Activated T-helper 2 cell treated with anti-CD3 and anti-CD28 coated beads, Interferon-gamma antibody, Interleukin-2, Interleukin-4, amounts not matched to agents 10 μg/mL and 5 μg/mL and 100 μg/mL, durations not matched to agents 14 hours and 24 hours and 36 hours (primary cell): ENCODE data around the gene PYCR2. TPM values are rescaled to one million over a fixed set of nuclear protein-coding genes. Genes with fewer than 3 reads are reported as not detected.
"Not testable (repeated sequence)": the region's sequence is repeated elsewhere in the genome, so short reads cannot be mapped to it uniquely, and the experiment has no call there.

Source experiments
- DNase-seq: peaks from one replicate; pipeline ENCODE4 v3.0.0; 2021; ENCODE audit warnings: low spot score
- H3K27ac Mint-ChIP-seq: one replicate; pipeline ENCODE4 v1.8.0; 2021; ENCODE audit warnings: mixed read lengths
- H3K27me3 Mint-ChIP-seq: one replicate; pipeline ENCODE4 v1.8.0; 2021; ENCODE audit warnings: low read depth, mixed read lengths
- H3K36me3 Mint-ChIP-seq: one replicate; pipeline ENCODE4 v1.8.0; 2021; ENCODE audit warnings: low read depth, mixed read lengths
- H3K4me1 Mint-ChIP-seq: one replicate; pipeline ENCODE4 v1.8.0; 2021; ENCODE audit warnings: low read depth, mixed read lengths
- H3K4me3 Mint-ChIP-seq: one replicate; pipeline ENCODE4 v1.8.0; 2021; ENCODE audit warnings: low read depth, mild to moderate bottlenecking, moderate library complexity, mixed read lengths
- H3K9me3 Mint-ChIP-seq: one replicate; pipeline ENCODE4 v1.8.0; 2021; ENCODE audit warnings: mixed read lengths
- intact Hi-C: fragments of 100-400 bp; cut with micrococcal nuclease; formaldehyde crosslinking; loops from one replicate; pipeline ENCODE4 v1.15.1; 2023
- total RNA-seq: library from RNA; stranded (reverse); gene quantifications from 2 replicates; pipeline ENCODE4 v1.2.3, GENCODE V29; 2022

PYCR2 gene
- total RNA-seq, 1 donor from 2014 or later, result 121 TPM

DNA sequence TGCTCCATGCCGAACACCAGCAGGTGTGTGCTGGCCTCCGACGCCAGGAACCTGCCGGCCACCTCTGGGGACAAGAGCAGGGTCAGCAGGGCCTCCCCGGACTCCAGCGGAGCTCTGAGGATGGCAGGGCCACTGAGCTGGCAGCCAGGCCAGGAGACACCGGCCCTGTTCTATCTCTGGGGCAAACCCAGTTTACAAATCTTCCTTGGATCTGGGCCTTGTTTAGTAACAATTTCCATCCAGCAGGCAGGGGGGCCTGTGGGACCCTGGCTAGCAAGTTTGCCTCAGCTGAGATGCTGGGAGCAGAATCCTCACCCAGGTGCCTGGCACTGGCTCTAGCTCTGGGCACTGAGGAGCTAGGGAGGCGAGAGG is 15.9 kb upstream of the PYCR2 start:
- H3K4me1 Mint-ChIP-seq, DNase-seq, H3K27ac Mint-ChIP-seq, H3K36me3 Mint-ChIP-seq, intact Hi-C loops, H3K27me3 Mint-ChIP-seq, H3K4me3 Mint-ChIP-seq, H3K9me3 Mint-ChIP-seq: not testable (repeated sequence)

DNA sequence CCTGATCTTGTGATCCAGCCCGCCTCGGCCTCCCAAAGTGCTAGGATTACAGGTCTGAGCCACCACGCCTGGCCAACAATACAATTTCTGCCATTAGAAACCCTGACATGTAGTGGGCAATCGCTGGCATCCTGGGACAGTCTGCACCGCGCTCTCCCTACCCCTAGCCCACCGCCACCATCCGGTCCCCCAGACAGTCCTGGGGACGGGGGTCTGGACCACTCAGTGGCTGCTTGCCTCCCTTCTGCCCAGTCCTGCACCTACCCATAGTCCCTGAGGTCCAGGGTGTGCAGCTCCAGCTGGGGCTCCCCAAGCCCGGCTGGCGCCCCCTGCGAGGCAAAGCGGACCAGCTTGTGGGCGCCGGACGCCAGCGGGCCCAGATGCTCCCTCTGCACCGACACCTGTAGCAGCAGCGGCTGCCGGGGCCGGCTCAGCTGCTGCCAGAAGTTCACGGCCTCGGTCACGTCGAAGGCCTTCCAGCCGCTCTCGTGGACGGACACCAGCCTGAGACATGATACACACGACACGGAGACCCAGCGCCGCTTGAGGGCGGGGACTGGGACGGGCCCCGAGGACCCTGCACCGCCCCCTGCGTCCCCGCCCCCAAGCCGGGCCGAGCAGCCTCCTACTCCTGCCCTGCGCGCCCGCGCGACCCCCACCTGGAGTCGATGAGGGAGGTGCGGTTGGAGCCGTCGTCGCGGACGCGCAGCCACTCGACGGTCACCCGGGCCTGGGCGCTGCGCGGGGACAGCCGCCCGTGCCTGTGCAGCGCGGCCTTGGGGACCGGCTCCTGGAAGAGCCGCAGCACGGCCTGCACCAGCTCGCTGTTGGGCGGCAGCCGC is 15.3 kb upstream of the PYCR2 start:
- intact Hi-C loops, H3K4me1 Mint-ChIP-seq, H3K9me3 Mint-ChIP-seq, DNase-seq, H3K36me3 Mint-ChIP-seq, H3K27me3 Mint-ChIP-seq, H3K4me3 Mint-ChIP-seq, H3K27ac Mint-ChIP-seq: not testable (repeated sequence)

GRCh38 chr1:225937048-225937968 is 13.3 kb upstream of the PYCR2 start:
- no peak overlapping the region for H3K4me3 Mint-ChIP-seq
- H3K9me3 Mint-ChIP-seq, result no peaks in the 10 kb centered on the region
- no peak overlapping the region for H3K27ac Mint-ChIP-seq
- DNase-seq, result no peak
- H3K27me3 Mint-ChIP-seq, result no peaks in the 10 kb centered on the region
- no peaks in the 10 kb centered on the region for H3K36me3 Mint-ChIP-seq
- no peaks in the 10 kb centered on the region for H3K4me1 Mint-ChIP-seq
- intact Hi-C loops, result no loop called here

- no peak overlapping the region for H3K27ac Mint-ChIP-seq
- no peaks in the 10 kb centered on the region for H3K36me3 Mint-ChIP-seq
- no peaks in the 10 kb centered on the region for H3K4me1 Mint-ChIP-seq
- DNase-seq, result no peak
- intact Hi-C loops, result no loop called here
- no peaks in the 10 kb centered on the region for H3K27me3 Mint-ChIP-seq
- no peaks in the 10 kb centered on the region for H3K9me3 Mint-ChIP-seq
- no peak overlapping the region for H3K4me3 Mint-ChIP-seq
Measured at GRCh38 chr1:225936523-225936922, 12.5 kb upstream of the PYCR2 start.

DNA sequence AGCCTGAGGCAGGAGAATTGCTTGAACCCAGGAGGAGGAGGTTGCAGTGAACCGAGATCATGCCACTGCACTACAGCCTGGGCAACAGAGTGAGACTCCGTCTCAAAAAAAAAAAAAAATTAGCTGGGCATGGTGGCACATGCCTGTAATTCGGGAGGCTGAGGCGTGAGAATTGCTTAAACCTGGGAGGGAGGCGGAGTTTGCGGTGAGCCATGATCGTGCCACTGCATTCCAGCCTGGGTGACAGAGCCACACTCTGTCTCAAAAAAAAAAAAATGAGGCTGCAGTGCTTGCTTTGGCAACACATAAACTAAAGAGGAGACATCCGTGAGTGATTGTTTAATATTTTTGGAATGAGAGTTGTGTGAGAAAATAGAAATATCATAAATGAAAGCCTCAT is 12.0 kb upstream of the PYCR2 start:
- intact Hi-C loops, H3K27ac Mint-ChIP-seq, H3K36me3 Mint-ChIP-seq, H3K4me3 Mint-ChIP-seq, H3K9me3 Mint-ChIP-seq, H3K4me1 Mint-ChIP-seq, H3K27me3 Mint-ChIP-seq, DNase-seq: not testable (repeated sequence)

DNA sequence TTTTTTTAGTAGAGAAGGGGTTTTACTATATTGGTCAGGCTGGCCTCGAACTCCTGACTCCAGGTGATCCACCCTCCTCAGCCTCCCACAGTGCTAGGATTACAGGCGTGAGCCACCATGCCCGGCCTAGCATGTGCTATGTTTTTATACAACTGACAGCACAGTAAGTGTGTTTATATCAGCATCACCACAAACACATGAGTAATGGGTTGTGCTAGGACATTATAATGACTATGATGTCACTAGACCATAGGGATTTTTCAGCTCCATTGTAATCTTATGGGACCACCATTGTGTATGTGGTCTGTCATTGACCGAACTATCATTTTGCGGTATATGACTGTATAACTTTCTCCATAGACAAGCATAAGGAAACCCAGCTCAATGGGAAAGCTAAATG is 10.7 kb upstream of the PYCR2 start:
- intact Hi-C loops, result no loop called here
- H3K27me3 Mint-ChIP-seq, result no peaks in the 10 kb centered on the region
- no peak overlapping the region for H3K4me3 Mint-ChIP-seq
- no peaks in the 10 kb centered on the region for H3K4me1 Mint-ChIP-seq
- no peaks in the 10 kb centered on the region for H3K9me3 Mint-ChIP-seq
- H3K36me3 Mint-ChIP-seq, result no peaks in the 10 kb centered on the region
- H3K27ac Mint-ChIP-seq, result no peak overlapping the region
- no peak for DNase-seq

- no peak for DNase-seq
- no peaks in the 10 kb centered on the region for H3K36me3 Mint-ChIP-seq
- no peaks in the 10 kb centered on the region for H3K27me3 Mint-ChIP-seq
- H3K27ac Mint-ChIP-seq, result no peak overlapping the region
- no peak overlapping the region for H3K4me3 Mint-ChIP-seq
- intact Hi-C loops, result no loop called here
- peaks cover 3% of the 10 kb centered on the region for H3K4me1 Mint-ChIP-seq
- no peaks in the 10 kb centered on the region for H3K9me3 Mint-ChIP-seq
Measured at GRCh38 chr1:225933072-225933471, 9.0 kb upstream of the PYCR2 start.

GRCh38 chr1:225931270-225932136 is 7.5 kb upstream of the PYCR2 start:
- intact Hi-C loops, result no loop called here
- H3K4me1 Mint-ChIP-seq, result peaks cover 9% of the 10 kb centered on the region
- H3K4me3 Mint-ChIP-seq, result no peak overlapping the region
- H3K27ac Mint-ChIP-seq, result no peak overlapping the region
- no peaks in the 10 kb centered on the region for H3K27me3 Mint-ChIP-seq
- H3K9me3 Mint-ChIP-seq, result no peaks in the 10 kb centered on the region
- no peak for DNase-seq
- H3K36me3 Mint-ChIP-seq, result no peaks in the 10 kb centered on the region

- Mint-ChIP-seq H3K27ac (no peak overlapping the region), H3K27me3 (no peaks in the 10 kb centered on the region), H3K9me3 (no peaks in the 10 kb centered on the region), H3K36me3 (no peaks in the 10 kb centered on the region), H3K4me3 (no peak overlapping the region), H3K4me1 (peaks cover 13% of the 10 kb centered on the region)
- no peak for DNase-seq
- intact Hi-C loops, result no loop called here
Measured at GRCh38 chr1:225930566-225930965, 6.5 kb upstream of the PYCR2 start.

DNA sequence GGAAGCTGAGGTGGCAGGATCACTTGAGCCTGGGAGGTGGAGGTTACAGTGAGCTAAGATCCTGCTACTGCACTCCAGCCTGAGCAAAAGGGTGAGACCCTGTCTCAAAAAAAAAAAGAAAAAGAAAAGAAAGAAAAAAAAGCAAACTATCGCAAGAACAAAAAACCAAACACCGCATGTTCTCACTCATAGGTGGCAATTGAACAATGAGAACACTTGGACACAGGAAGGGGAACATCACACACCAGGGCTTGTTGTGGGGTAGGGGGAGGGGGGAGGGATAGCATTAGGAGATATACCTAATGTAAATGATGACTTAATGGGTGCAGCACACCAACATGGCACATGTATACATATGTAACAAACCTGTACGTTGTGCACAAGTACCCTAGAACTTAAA is 5.4 kb upstream of the PYCR2 start:
- H3K27me3 Mint-ChIP-seq, H3K9me3 Mint-ChIP-seq, H3K4me3 Mint-ChIP-seq, H3K36me3 Mint-ChIP-seq, DNase-seq, intact Hi-C loops: not testable (repeated sequence)
- H3K4me1 Mint-ChIP-seq, result peaks cover 15% of the 10 kb centered on the region
- H3K27ac Mint-ChIP-seq, result peak overlapping the region; percentile 68

- Mint-ChIP-seq H3K9me3 (no peaks in the 10 kb centered on the region), H3K36me3 (peaks cover 6% of the 10 kb centered on the region), H3K27ac (peak overlapping the region; percentile 49), H3K4me1 (peaks cover 15% of the 10 kb centered on the region), H3K27me3 (no peaks in the 10 kb centered on the region), H3K4me3 (no peak overlapping the region)
- DNase-seq, result no peak
- intact Hi-C loops, result no loop called here
Measured at GRCh38 chr1:225928186-225929175, 4.4 kb upstream of the PYCR2 start.
